PC-3 (cell line): ENCODE data around the gene MAIP1. TPM values are rescaled to one million over a fixed set of nuclear protein-coding genes. Genes with fewer than 3 reads are reported as not detected.

ENCODE experiments used
- ATAC-seq: fragments of 200-7000 bp; cut with Tn5 transposase; 2 replicates; pipeline ENCODE4 v1.9.1; 2020; ENCODE audit warnings: mild to moderate bottlenecking, moderate library complexity
- BruUV-seq: library from RNA; stranded (reverse); fragments of 400-500 nt; replicated peaks from 2 replicates; lab custom pipeline; 2021; lab: Mats Ljungman, UMichigan
- CTCF ChIA-PET: fragments of 300-600 bp; sonication (Branson Sonifier 250); formaldehyde crosslinking; loops from one replicate; lab custom pipeline; 2022; ENCODE audit warnings: antibody characterized with exemption; lab: Charles Lee
- POLR2A ChIA-PET: fragments of 300-600 bp; sonication (Branson Sonifier 250); formaldehyde crosslinking; loops from one replicate; lab custom pipeline; 2022; ENCODE audit warnings: antibody characterized with exemption; ENCODE audit not compliant: unreplicated experiment; lab: Charles Lee
- DNase-seq: peaks from one replicate; pipeline ENCODE4 v3.0.0-alpha.2; 2015
- H2AFZ ChIP-seq: fragments of 300-600 bp; sonication (generic); 2 replicates; pipeline ENCODE4 v1.6.0; 2016; ENCODE audit warnings: antibody characterized with exemption, low read length
- H3F3A ChIP-seq: fragments of 300-600 bp; sonication (generic); one replicate; pipeline ENCODE4 v1.6.0; 2017; ENCODE audit warnings: antibody characterized with exemption, low read length, control low read depth, mild to moderate bottlenecking; ENCODE audit not compliant: unreplicated experiment
- H3K27ac ChIP-seq: fragments of 300-600 bp; sonication (generic); 2 replicates; pipeline ENCODE4 v1.5.1; 2016; ENCODE audit warnings: mild to moderate bottlenecking, low read length
- H3K27me3 ChIP-seq: fragments of 300-600 bp; sonication (generic); 2 replicates; pipeline ENCODE4 v1.6.1; 2016; ENCODE audit warnings: low read length, mixed read lengths
- H3K36me3 ChIP-seq: fragments of 300-600 bp; sonication (generic); 2 replicates; pipeline ENCODE4 v1.6.1; 2016; ENCODE audit warnings: low read depth, mixed run types, low read length, mixed read lengths
- H3K4me1 ChIP-seq: fragments of 300-600 bp; sonication (generic); 2 replicates; pipeline ENCODE4 v1.5.1; 2016; ENCODE audit warnings: low read length; ENCODE audit not compliant: insufficient read depth
- H3K4me2 ChIP-seq: fragments of 300-600 bp; sonication (generic); 2 replicates; pipeline ENCODE4 v1.6.0; 2016; ENCODE audit warnings: low read length
- H3K4me3 ChIP-seq: fragments of 300-600 bp; sonication (generic); 2 replicates; pipeline ENCODE4 v1.5.1; 2016; ENCODE audit warnings: mild to moderate bottlenecking, low read length, mixed read lengths
- H3K79me2 ChIP-seq: fragments of 300-600 bp; sonication (generic); 2 replicates; pipeline ENCODE4 v1.6.1; 2017; ENCODE audit warnings: low read length, mixed read lengths
- H3K9ac ChIP-seq: fragments of 300-600 bp; sonication (generic); 2 replicates; pipeline ENCODE4 v1.6.0; 2016; ENCODE audit warnings: mild to moderate bottlenecking, low read length
- H3K9me2 ChIP-seq: fragments of 300-600 bp; sonication (generic); replicated peaks from 2 replicates; pipeline ENCODE4 v1.6.1; 2016; ENCODE audit warnings: mixed run types, low read length, mixed read lengths
- H3K9me3 ChIP-seq: fragments of 300-600 bp; sonication (generic); 2 replicates; pipeline ENCODE4 v1.6.1; 2016; ENCODE audit warnings: low read length, mixed read lengths
- H4K20me1 ChIP-seq: fragments of 300-600 bp; sonication (generic); 2 replicates; pipeline ENCODE4 v1.6.1; 2016; ENCODE audit warnings: low read length, mixed read lengths
- CTCF ChIP-seq: fragments of 300-600 bp; sonication (generic); conservative IDR thresholded peaks from 2 replicates; pipeline ENCODE4 v1.5.1; 2017; ENCODE audit warnings: antibody characterized with exemption, low read depth, mild to moderate bottlenecking, low read length
- EZH2 ChIP-seq: fragments of 300-600 bp; sonication (generic); IDR thresholded peaks from one replicate; pipeline ENCODE4 v1.6.1; 2017; ENCODE audit warnings: antibody characterized with exemption, mild to moderate bottlenecking, low read length; ENCODE audit not compliant: unreplicated experiment
- EZH2phosphoT487 ChIP-seq: fragments of 300-600 bp; sonication (generic); IDR thresholded peaks from 2 replicates; pipeline ENCODE4 v1.6.1; 2018; ENCODE audit warnings: mild to moderate bottlenecking, antibody characterized with exemption, low read length, borderline replicate concordance
- intact Hi-C: fragments of 100-400 bp; cut with micrococcal nuclease; formaldehyde crosslinking; loops from 2 replicates; pipeline ENCODE4 v1.9.0; 2023
- total RNA-seq: library from RNA; depleted of rRNA; stranded (reverse); fragments of >200 nt; gene quantifications from 2 replicates; pipeline ENCODE4 v1.2.3, GENCODE V29; 2014

Gene MAIP1
- total RNA-seq, 1 experiment from 2014 or later = 44.7 TPM

GRCh38 chr2:199951023-199951422, 4.4 kb upstream of the MAIP1 start:
- H3K79me2 ChIP-seq = peaks cover 61% of the 10 kb centered on the region
- H3K36me3 ChIP-seq = peaks cover 34% of the 10 kb centered on the region
- no peaks in the 10 kb centered on the region for H4K20me1 ChIP-seq
- POLR2A ChIA-PET = no interaction called here
- DNase-seq = no peak
- H3K4me3 ChIP-seq = no peak overlapping the region
- H2AFZ ChIP-seq = no peak overlapping the region
- TF ChIP-seq CTCF = no peak
- TF ChIP-seq EZH2 = no peak
- no peak for TF ChIP-seq EZH2phosphoT487
- CTCF ChIA-PET = no interaction called here
- no TSS peak for BruUV-seq
- H3K4me2 ChIP-seq = no peak overlapping the region
- H3K27ac ChIP-seq = no peak overlapping the region
- H3K9me2 ChIP-seq = no peaks in the 10 kb centered on the region
- no peaks in the 10 kb centered on the region for H3F3A ChIP-seq
- H3K4me1 ChIP-seq = peaks cover 11% of the 10 kb centered on the region
- intact Hi-C loops = no loop called here
- H3K9me3 ChIP-seq = no peaks in the 10 kb centered on the region
- no peaks in the 10 kb centered on the region for H3K27me3 ChIP-seq
- no peak overlapping the region for H3K9ac ChIP-seq
- no peak for ATAC-seq

DNA sequence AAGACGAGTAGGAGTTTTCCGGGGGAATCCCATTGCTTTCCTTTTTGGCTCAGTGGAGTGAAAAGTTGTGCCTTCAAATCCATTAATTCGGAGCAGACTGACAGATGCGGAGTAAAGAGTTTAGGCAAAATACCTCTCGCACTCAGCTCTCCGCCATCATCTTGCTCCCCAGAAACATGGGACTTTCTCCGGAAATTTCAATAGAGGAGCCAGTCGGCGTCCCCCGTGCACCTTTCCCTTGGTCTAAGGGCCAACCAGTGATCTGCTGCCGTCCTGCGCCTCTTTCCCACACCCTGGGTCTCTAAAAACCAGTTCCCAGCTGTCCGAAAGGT, 409 bp upstream of the MAIP1 start:
- H3K9me2 ChIP-seq = no peaks in the 10 kb centered on the region
- peak overlapping the region; percentile 82 for H3K27ac ChIP-seq
- peak; percentile 64 for ATAC-seq
- peak overlapping the region; percentile 80 for H2AFZ ChIP-seq
- intact Hi-C loops = loop anchor here (1.0 kb wide), 1 partner anchor 44 kb away; the partner anchor contains the start of gene C2orf69
- no peaks in the 10 kb centered on the region for H3K9me3 ChIP-seq
- no peak for TF ChIP-seq CTCF
- TF ChIP-seq EZH2phosphoT487 = no peak
- no peak for TF ChIP-seq EZH2
- DNase-seq = peak; percentile 59
- peak overlapping the region; percentile 94 for H3K4me3 ChIP-seq
- peaks cover 20% of the 10 kb centered on the region; the same call in 1 of the 2 replicates for H3K36me3 ChIP-seq
- H3K9ac ChIP-seq = peak overlapping the region; percentile 84
- H3K4me2 ChIP-seq = peak overlapping the region; percentile 86
- 0 out of 2 replicates have a peak, but pooled peaks cover 4% of the 10 kb centered on the region for H4K20me1 ChIP-seq
- TSS peak; percentile 80 for BruUV-seq
- peaks cover 89% of the 10 kb centered on the region for H3K79me2 ChIP-seq
- ChIA-PET CTCF (no interaction called here), POLR2A (interaction anchor here (0.6 to 0.7 kb wide), 2 partner anchors 510 to 524 kb away, joined by 3 to 4 read pairs; no protein-coding TSS in a partner anchor)
- no peaks in the 10 kb centered on the region for H3F3A ChIP-seq
- no peaks in the 10 kb centered on the region for H3K27me3 ChIP-seq
- peaks cover 20% of the 10 kb centered on the region for H3K4me1 ChIP-seq

DNA sequence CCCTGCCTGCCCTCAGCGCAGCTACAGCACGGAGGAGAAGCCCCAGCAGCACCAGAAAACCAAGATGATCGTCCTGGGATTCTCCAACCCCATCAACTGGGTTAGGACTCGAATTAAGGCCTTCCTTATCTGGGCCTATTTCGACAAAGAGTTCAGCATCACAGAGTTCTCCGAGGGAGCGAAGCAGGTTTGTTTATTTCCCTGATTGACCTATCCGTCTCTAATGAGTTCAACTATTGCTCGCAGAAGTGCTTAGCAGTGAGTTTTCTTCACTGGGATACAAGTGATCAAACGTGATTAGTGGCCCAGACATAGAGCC, 639 bp downstream of the MAIP1 start:
- Histone ChIP-seq H3K9me2 (no peaks in the 10 kb centered on the region), H3K79me2 (peaks cover 79% of the 10 kb centered on the region), H3K9me3 (no peaks in the 10 kb centered on the region), H3K36me3 (peaks cover 16% of the 10 kb centered on the region), H4K20me1 (0 out of 2 replicates have a peak, but pooled peaks cover 4% of the 10 kb centered on the region), H3K4me1 (peaks cover 20% of the 10 kb centered on the region), H3K27ac (peak overlapping the region; percentile 82), H3K4me3 (peak overlapping the region; percentile 94), H3K27me3 (no peaks in the 10 kb centered on the region), H3K4me2 (peak overlapping the region; percentile 86), H3F3A (no peaks in the 10 kb centered on the region), H3K9ac (peak overlapping the region; percentile 84), H2AFZ (peak overlapping the region; percentile 80)
- no peak for TF ChIP-seq CTCF
- TF ChIP-seq EZH2 = no peak
- TF ChIP-seq EZH2phosphoT487 = no peak
- POLR2A ChIA-PET = no interaction called here
- intact Hi-C loops = no loop called here
- ATAC-seq = no peak
- CTCF ChIA-PET = no interaction called here
- no peak for DNase-seq
- no TSS peak for BruUV-seq
